HG03045 (cell line): ENCODE results near the gene PARP3.
"Not testable (repeated sequence)": the region's sequence is repeated elsewhere in the genome, so short reads cannot be mapped to it uniquely, and the experiment has no call there.

Source experiments
- ATAC-seq: cut with Tn5 transposase; IDR thresholded peaks from one replicate; pipeline ENCODE4 v1.9.1; 2021; ENCODE audit warnings: mild to moderate bottlenecking, moderate library complexity; ENCODE audit not compliant: unreplicated experiment

The PARP3 gene

GRCh38 chr3:51983578-51984268, 41.6 kb downstream of the PARP3 start:
- no peak for ATAC-seq

- no peak for ATAC-seq
Measured at GRCh38 chr3:51984269-51984647, 42.1 kb downstream of the PARP3 start.

- no peak for ATAC-seq
Measured at GRCh38 chr3:51985063-51985462, 42.9 kb downstream of the PARP3 start.

- ATAC-seq, result no peak
Measured at GRCh38 chr3:51986010-51986947, 44.1 kb downstream of the PARP3 start.

- ATAC-seq, result no peak
Measured at GRCh38 chr3:51987568-51987967, 45.4 kb downstream of the PARP3 start.

GRCh38 chr3:51988286-51989146, 46.4 kb downstream of the PARP3 start:
- no peak for ATAC-seq

GRCh38 chr3:51990501-51990971, 48.4 kb downstream of the PARP3 start:
- not testable (repeated sequence) for ATAC-seq

GRCh38 chr3:51992017-51992682, 50.0 kb downstream of the PARP3 start:
- no peak for ATAC-seq

- ATAC-seq, result not testable (repeated sequence)
Measured at GRCh38 chr3:51993657-51994056, 51.5 kb downstream of the PARP3 start.

- ATAC-seq, result no peak
Measured at GRCh38 chr3:51994530-51994929, 52.4 kb downstream of the PARP3 start.

- ATAC-seq, result peak; percentile 86
Measured at GRCh38 chr3:51995346-51996163, 53.4 kb downstream of the PARP3 start, which contains the start of gene RPL29. RPL29 (minus strand) TSS chr3:51995895; CDS start chr3:51995461, 434 bp downstream.

GRCh38 chr3:51997172-51997571, 55.0 kb downstream of the PARP3 start:
- ATAC-seq, result no peak

GRCh38 chr3:51997935-51998596, 55.9 kb downstream of the PARP3 start:
- ATAC-seq, result no peak
